DND-41 (cell line): ENCODE data around the gene NFASC.

Source experiments
- ATAC-seq: fragments of 200-7000 bp; cut with Tn5 transposase; 3 replicates; pipeline ENCODE4 v1.9.1; 2021; ENCODE audit warnings: low read depth; ENCODE audit not compliant: insufficient read depth
- DNase-seq: peaks from one replicate; pipeline ENCODE4 v3.0.0-alpha.2; 2020
- H2AFZ ChIP-seq: 2 replicates; pipeline ENCODE4 v1.6.0; 2012; ENCODE audit warnings: low read depth, low read length
- H3K27ac ChIP-seq: 2 replicates; pipeline ENCODE4 v1.5.1; 2012; ENCODE audit warnings: low read length, inconsistent platforms
- H3K27me3 ChIP-seq: fragments of 200-600 bp; sonication (generic); 2 replicates; pipeline ENCODE4 v1.6.0; 2012; ENCODE audit warnings: low read length, mild to moderate bottlenecking, inconsistent platforms; ENCODE audit not compliant: insufficient read depth, poor library complexity
- H3K36me3 ChIP-seq: 2 replicates; pipeline ENCODE4 v1.5.1; 2012; ENCODE audit warnings: low read length, inconsistent platforms; ENCODE audit not compliant: insufficient read depth
- H3K4me1 ChIP-seq: 2 replicates; pipeline ENCODE4 v1.5.1; 2012; ENCODE audit warnings: mild to moderate bottlenecking, low read length; ENCODE audit not compliant: insufficient read depth
- H3K4me2 ChIP-seq: 2 replicates; pipeline ENCODE4 v1.6.0; 2012; ENCODE audit warnings: mild to moderate bottlenecking, moderate library complexity, low read length, inconsistent platforms; ENCODE audit not compliant: insufficient read depth
- H3K4me3 ChIP-seq, 2 experiments: fragments of 200-600 bp in 1 of 2; shearing (Covaris generic) in 1 of 2; 2 replicates each; pipeline ENCODE4 v1.5.1; 2012 to 2016; ENCODE audit warnings: inconsistent platforms in 2 of 2, low read length in 2 of 2, mild to moderate bottlenecking in 2 of 2, low read depth in 1 of 2, moderate library complexity in 1 of 2
- H3K79me2 ChIP-seq: 2 replicates; pipeline ENCODE4 v1.6.0; 2012; ENCODE audit warnings: low read length, inconsistent platforms; ENCODE audit not compliant: insufficient read depth
- H3K9ac ChIP-seq: 2 replicates; pipeline ENCODE4 v1.6.0; 2012; ENCODE audit warnings: low read depth, mild to moderate bottlenecking, inconsistent platforms, low read length, moderate library complexity
- H3K9me3 ChIP-seq: 2 replicates; pipeline ENCODE4 v1.5.1; 2012; ENCODE audit warnings: low read length, moderate library complexity, mild to moderate bottlenecking, inconsistent platforms; ENCODE audit not compliant: insufficient read depth, severe bottlenecking
- H4K20me1 ChIP-seq: 2 replicates; pipeline ENCODE4 v1.6.0; 2012; ENCODE audit warnings: low read length; ENCODE audit not compliant: insufficient read depth
- EZH2 ChIP-seq: IDR thresholded peaks from 3 replicates; pipeline ENCODE4 v1.6.1; 2012; ENCODE audit warnings: borderline replicate concordance, low read depth, mild to moderate bottlenecking, moderate library complexity, low read length, inconsistent platforms; ENCODE audit not compliant: severe bottlenecking
- TF ChIP-seq, protein P1 (sequence below): IDR thresholded peaks from 2 replicates; pipeline ENCODE4 v1.5.1; 2012; ENCODE audit warnings: borderline replicate concordance, low read length, moderate library complexity, mild to moderate bottlenecking; ENCODE audit not compliant: poor library complexity, severe bottlenecking; ENCODE audit errors: extremely low read depth

The NFASC gene

GRCh38 chr1:204863024-204863423, 7.6 kb upstream of the NFASC start:
- TF ChIP-seq EZH2, result no peak
- TF ChIP-seq, protein P1, sequence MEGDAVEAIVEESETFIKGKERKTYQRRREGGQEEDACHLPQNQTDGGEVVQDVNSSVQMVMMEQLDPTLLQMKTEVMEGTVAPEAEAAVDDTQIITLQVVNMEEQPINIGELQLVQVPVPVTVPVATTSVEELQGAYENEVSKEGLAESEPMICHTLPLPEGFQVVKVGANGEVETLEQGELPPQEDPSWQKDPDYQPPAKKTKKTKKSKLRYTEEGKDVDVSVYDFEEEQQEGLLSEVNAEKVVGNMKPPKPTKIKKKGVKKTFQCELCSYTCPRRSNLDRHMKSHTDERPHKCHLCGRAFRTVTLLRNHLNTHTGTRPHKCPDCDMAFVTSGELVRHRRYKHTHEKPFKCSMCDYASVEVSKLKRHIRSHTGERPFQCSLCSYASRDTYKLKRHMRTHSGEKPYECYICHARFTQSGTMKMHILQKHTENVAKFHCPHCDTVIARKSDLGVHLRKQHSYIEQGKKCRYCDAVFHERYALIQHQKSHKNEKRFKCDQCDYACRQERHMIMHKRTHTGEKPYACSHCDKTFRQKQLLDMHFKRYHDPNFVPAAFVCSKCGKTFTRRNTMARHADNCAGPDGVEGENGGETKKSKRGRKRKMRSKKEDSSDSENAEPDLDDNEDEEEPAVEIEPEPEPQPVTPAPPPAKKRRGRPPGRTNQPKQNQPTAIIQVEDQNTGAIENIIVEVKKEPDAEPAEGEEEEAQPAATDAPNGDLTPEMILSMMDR, result no peak
- ATAC-seq (no peak), DNase-seq (no peak)
- H2AFZ ChIP-seq, result no peak overlapping the region
- H3K36me3 ChIP-seq, result no peaks in the 10 kb centered on the region
- H3K9me3 ChIP-seq, result no peaks in the 10 kb centered on the region
- no peak overlapping the region for H3K4me3 ChIP-seq
- H3K4me1 ChIP-seq, result no peaks in the 10 kb centered on the region
- H3K27ac ChIP-seq, result no peak overlapping the region
- H4K20me1 ChIP-seq, result no peaks in the 10 kb centered on the region
- H3K4me2 ChIP-seq, result no peak overlapping the region
- H3K27me3 ChIP-seq, result no peaks in the 10 kb centered on the region
- no peaks in the 10 kb centered on the region for H3K79me2 ChIP-seq
- no peak overlapping the region for H3K9ac ChIP-seq

DNA sequence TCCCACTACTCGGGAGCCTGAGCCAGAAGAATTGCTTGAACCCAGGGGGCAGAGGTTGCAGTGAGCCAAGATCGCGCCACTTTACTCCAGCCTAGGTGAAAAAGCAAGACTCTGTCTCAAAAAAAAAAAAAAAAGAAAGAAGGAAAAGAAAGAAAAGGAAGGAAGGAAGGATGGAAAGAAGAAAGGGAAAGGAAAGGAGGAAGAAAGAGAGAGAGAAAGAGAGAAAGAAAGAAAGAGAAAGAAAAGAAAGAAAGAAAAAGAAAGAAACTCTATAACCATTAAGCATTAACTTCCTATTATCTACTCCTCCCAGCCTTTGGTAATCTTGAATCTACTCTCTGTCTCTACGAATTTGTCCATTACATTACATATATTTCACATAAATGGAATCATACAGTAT, 6.9 kb upstream of the NFASC start:
- no peak for TF ChIP-seq EZH2
- TF ChIP-seq, protein P1, result no peak

DNA sequence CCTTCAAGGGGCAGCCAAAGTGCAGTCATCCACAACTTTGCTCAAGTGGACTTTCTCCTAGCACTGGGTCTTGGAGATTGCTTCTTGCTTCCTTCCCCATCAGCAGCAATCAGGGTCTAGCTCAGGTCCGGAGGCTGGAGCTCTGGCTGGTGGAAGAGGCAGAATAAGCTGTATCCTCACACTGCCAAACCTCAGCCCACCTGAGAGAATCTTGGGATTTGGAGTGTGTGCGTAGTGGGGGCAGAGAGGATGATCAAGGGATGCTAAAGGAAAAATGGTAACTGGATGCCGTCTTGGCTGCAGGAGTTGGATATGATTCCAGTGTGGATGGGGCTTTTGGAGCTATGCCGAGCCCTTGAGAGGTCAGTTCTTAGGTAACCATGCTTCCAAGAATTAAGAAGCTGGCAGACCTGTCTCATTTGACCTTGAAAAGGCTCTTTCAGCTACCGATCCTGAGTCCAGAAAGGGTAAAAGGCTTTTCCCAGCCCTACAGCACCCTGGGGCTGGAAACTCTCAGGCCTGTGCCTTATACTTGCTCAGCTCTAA, 4.5 kb upstream of the NFASC start:
- Histone ChIP-seq H3K36me3 (no peaks in the 10 kb centered on the region), H3K27me3 (no peaks in the 10 kb centered on the region)
- ATAC-seq, result no peak

More for the DNA sequence above, 6.9 kb upstream of the NFASC start:
- H2AFZ ChIP-seq, result no peak overlapping the region
- no peaks in the 10 kb centered on the region for H3K79me2 ChIP-seq
- no peaks in the 10 kb centered on the region for H3K27me3 ChIP-seq
- DNase-seq (no peak), ATAC-seq (no peak)
- no peaks in the 10 kb centered on the region for H3K9me3 ChIP-seq
- H3K4me2 ChIP-seq, result no peak overlapping the region
- H3K4me1 ChIP-seq, result no peaks in the 10 kb centered on the region
- no peaks in the 10 kb centered on the region for H4K20me1 ChIP-seq
- H3K27ac ChIP-seq, result no peak overlapping the region
- no peak overlapping the region for H3K9ac ChIP-seq
- H3K36me3 ChIP-seq, result no peaks in the 10 kb centered on the region
- no peak overlapping the region for H3K4me3 ChIP-seq

More for the DNA sequence above, 4.5 kb upstream of the NFASC start:
- Histone ChIP-seq H3K4me1 (no peaks in the 10 kb centered on the region), H2AFZ (no peak overlapping the region), H3K9me3 (no peaks in the 10 kb centered on the region), H3K27ac (no peak overlapping the region), H3K79me2 (no peaks in the 10 kb centered on the region), H3K4me2 (no peak overlapping the region), H3K9ac (no peak overlapping the region), H4K20me1 (no peaks in the 10 kb centered on the region), H3K4me3 (no peak overlapping the region)
- no peak for DNase-seq
- TF ChIP-seq EZH2, result no peak
- TF ChIP-seq, protein P1, result no peak
